H9 (cell line): Measurements from ENCODE around the gene CDK16. TPM values are rescaled to one million over a fixed set of nuclear protein-coding genes. Genes with fewer than 3 reads are reported as not detected.

Source experiments
- DNase-seq: peaks from one replicate; pipeline ENCODE4 v3.0.0-alpha.2; 2017
- H2AFZ ChIP-seq: one replicate; pipeline ENCODE4 v1.6.1; 2013; ENCODE audit warnings: mild to moderate bottlenecking, low read length, control low read depth, moderate library complexity
- H2AK5ac ChIP-seq: 2 replicates; pipeline ENCODE4 v1.6.1; 2013; ENCODE audit warnings: low read length, control low read depth, mixed read lengths; ENCODE audit not compliant: insufficient read length
- H2BK120ac ChIP-seq: one replicate; pipeline ENCODE4 v1.6.1; 2013; ENCODE audit warnings: low read depth, mild to moderate bottlenecking, low read length, control low read depth, inconsistent platforms; ENCODE audit not compliant: poor library complexity, severe bottlenecking
- H2BK12ac ChIP-seq: 2 replicates; pipeline ENCODE4 v1.6.1; 2013; ENCODE audit warnings: low read length, control low read depth, mixed read lengths, low read depth; ENCODE audit not compliant: insufficient read length
- H2BK15ac ChIP-seq: 2 replicates; pipeline ENCODE4 v1.6.1; 2013; ENCODE audit warnings: low read depth, low read length, control low read depth
- H2BK20ac ChIP-seq: one replicate; pipeline ENCODE4 v1.6.1; 2013; ENCODE audit warnings: low read depth, mild to moderate bottlenecking, low read length, control low read depth, inconsistent platforms; ENCODE audit not compliant: poor library complexity, severe bottlenecking
- H2BK5ac ChIP-seq: 2 replicates; pipeline ENCODE4 v1.6.1; 2013; ENCODE audit warnings: low read length, control low read depth, mixed read lengths; ENCODE audit not compliant: insufficient read length
- H3K14ac ChIP-seq: 2 replicates; pipeline ENCODE4 v1.6.1; 2013; ENCODE audit warnings: low read length, control low read depth; ENCODE audit not compliant: insufficient read depth
- H3K18ac ChIP-seq: 2 replicates; pipeline ENCODE4 v1.6.1; 2013; ENCODE audit warnings: low read depth, mild to moderate bottlenecking, mixed read lengths, low read length, control low read depth; ENCODE audit not compliant: insufficient read length
- H3K23ac ChIP-seq: 2 replicates; pipeline ENCODE4 v1.6.1; 2013; ENCODE audit warnings: low read length, control low read depth, mixed read lengths, low read depth; ENCODE audit not compliant: insufficient read length
- H3K23me2 ChIP-seq: 2 replicates; pipeline ENCODE4 v1.6.1; 2013; ENCODE audit warnings: low read depth, mild to moderate bottlenecking, mixed read lengths, low read length, control low read depth; ENCODE audit not compliant: insufficient read length, poor library complexity, severe bottlenecking
- H3K27ac ChIP-seq: 2 replicates; pipeline ENCODE4 v1.5.1; 2013; ENCODE audit warnings: low read length, control low read depth, mixed read lengths, low read depth; ENCODE audit not compliant: insufficient read length
- H3K27me3 ChIP-seq: 2 replicates; pipeline ENCODE4 v1.6.1; 2013; ENCODE audit warnings: low read length, control low read depth, inconsistent platforms; ENCODE audit not compliant: insufficient read depth
- H3K4ac ChIP-seq: 2 replicates; pipeline ENCODE4 v1.6.1; 2013; ENCODE audit warnings: low read depth, mild to moderate bottlenecking, control low read depth, inconsistent platforms, low read length, moderate library complexity
- H3K4me1 ChIP-seq: 2 replicates; pipeline ENCODE4 v1.6.1; 2013; ENCODE audit warnings: low read length, control low read depth, inconsistent platforms; ENCODE audit not compliant: insufficient read depth
- H3K4me2 ChIP-seq: 2 replicates; pipeline ENCODE4 v1.6.1; 2013; ENCODE audit warnings: low read length, control low read depth, mixed read lengths; ENCODE audit not compliant: insufficient read length, insufficient read depth
- H3K56ac ChIP-seq: 2 replicates; pipeline ENCODE4 v1.6.1; 2013; ENCODE audit warnings: low read depth, mild to moderate bottlenecking, mixed read lengths, low read length, control low read depth; ENCODE audit not compliant: insufficient read length
- H3K79me1 ChIP-seq: 2 replicates; pipeline ENCODE4 v1.6.1; 2013; ENCODE audit warnings: low read depth, mild to moderate bottlenecking, moderate library complexity, low read length, control low read depth, inconsistent platforms; ENCODE audit not compliant: insufficient read depth, poor library complexity, severe bottlenecking
- H3K79me2 ChIP-seq: 2 replicates; pipeline ENCODE4 v1.6.1; 2013; ENCODE audit warnings: low read length, control low read depth, inconsistent platforms; ENCODE audit not compliant: insufficient read depth
- H3K9ac ChIP-seq: 2 replicates; pipeline ENCODE4 v1.6.1; 2013; ENCODE audit warnings: low read length, control low read depth, mixed read lengths; ENCODE audit not compliant: insufficient read length; ENCODE audit errors: extremely low read depth
- H3K9me3 ChIP-seq: one replicate; pipeline ENCODE4 v1.6.1; 2013; ENCODE audit warnings: low read depth, low read length, inconsistent platforms; ENCODE audit not compliant: control insufficient read depth
- H3T11ph ChIP-seq: one replicate; pipeline ENCODE4 v1.6.1; 2013; ENCODE audit warnings: mild to moderate bottlenecking, low read length, control low read depth, inconsistent platforms
- H4K20me1 ChIP-seq: one replicate; pipeline ENCODE4 v1.6.1; 2013; ENCODE audit not compliant: control insufficient read depth, insufficient read length, insufficient read depth
- H4K5ac ChIP-seq: 2 replicates; pipeline ENCODE4 v1.6.1; 2013; ENCODE audit warnings: low read depth, mild to moderate bottlenecking, mixed read lengths, low read length, control low read depth; ENCODE audit not compliant: insufficient read length
- H4K8ac ChIP-seq: replicated peaks from 2 replicates; pipeline ENCODE4 v1.6.1; 2013; ENCODE audit warnings: low read length, control low read depth, mixed read lengths, low read depth; ENCODE audit not compliant: insufficient read length
- H4K91ac ChIP-seq: 2 replicates; pipeline ENCODE4 v1.6.1; 2013; ENCODE audit warnings: low read depth, mild to moderate bottlenecking, moderate library complexity, mixed read lengths, low read length, control low read depth; ENCODE audit not compliant: insufficient read length
- H3K27ac Mint-ChIP-seq, 3 experiments: 2 replicates in 2 of 3; 3 replicates in 1 of 3; pipeline ENCODE4 v1.8.0; 2020 to 2021; ENCODE audit warnings: mixed read lengths in 3 of 3, mild to moderate bottlenecking in 1 of 3, moderate library complexity in 1 of 3
- H3K27me3 Mint-ChIP-seq: 2 replicates; pipeline ENCODE4 v1.8.0; 2021; ENCODE audit warnings: low read depth, mild to moderate bottlenecking, moderate library complexity, mixed read lengths
- H3K36me3 Mint-ChIP-seq, 3 experiments: 2 replicates in 2 of 3; 3 replicates in 1 of 3; pipeline ENCODE4 v1.8.0; 2020 to 2021; ENCODE audit warnings: low read depth in 3 of 3, mixed read lengths in 3 of 3; ENCODE audit not compliant: insufficient read depth in 1 of 3
- H3K4me1 Mint-ChIP-seq, 2 experiments: 2 replicates each; pipeline ENCODE4 v1.8.0; 2020; ENCODE audit warnings: mixed read lengths in 2 of 2
- H3K4me3 Mint-ChIP-seq, 2 experiments: 2 replicates in 1 of 2; 3 replicates in 1 of 2; pipeline ENCODE4 v1.8.0; 2020 to 2021; ENCODE audit warnings: mild to moderate bottlenecking in 2 of 2, mixed read lengths in 2 of 2, moderate library complexity in 1 of 2
- H3K9me3 Mint-ChIP-seq, 2 experiments: 2 replicates in 1 of 2; 3 replicates in 1 of 2; pipeline ENCODE4 v1.8.0; 2020; ENCODE audit warnings: mild to moderate bottlenecking in 2 of 2, mixed read lengths in 2 of 2, moderate library complexity in 1 of 2
- CTCF ChIP-seq: fragments of 200-600 bp; sonication (generic); conservative IDR thresholded peaks from 3 replicates; pipeline ENCODE4 v1.8.0; 2021; ENCODE audit warnings: antibody characterized with exemption, mild to moderate bottlenecking
- WGBS: extraction: QIAGEN DNeasy Blood & Tissue Kit; methylation state at CpG from one replicate; pipeline ENCODE4 v1.1.7; 2013; ENCODE audit warnings: missing lambda C conversion rate, low lambda C conversion rate, mixed read lengths; ENCODE audit not compliant: insufficient read length; ENCODE audit errors: extremely low coverage; 5-methylcytosine and 5-hydroxymethylcytosine counted together
- total RNA-seq: library from RNA; stranded (reverse); gene quantifications from 2 replicates; pipeline ENCODE4 v1.2.1, GENCODE V29; 2021

Gene CDK16
- total RNA-seq, 1 experiment from 2014 or later: 226 TPM

DNA sequence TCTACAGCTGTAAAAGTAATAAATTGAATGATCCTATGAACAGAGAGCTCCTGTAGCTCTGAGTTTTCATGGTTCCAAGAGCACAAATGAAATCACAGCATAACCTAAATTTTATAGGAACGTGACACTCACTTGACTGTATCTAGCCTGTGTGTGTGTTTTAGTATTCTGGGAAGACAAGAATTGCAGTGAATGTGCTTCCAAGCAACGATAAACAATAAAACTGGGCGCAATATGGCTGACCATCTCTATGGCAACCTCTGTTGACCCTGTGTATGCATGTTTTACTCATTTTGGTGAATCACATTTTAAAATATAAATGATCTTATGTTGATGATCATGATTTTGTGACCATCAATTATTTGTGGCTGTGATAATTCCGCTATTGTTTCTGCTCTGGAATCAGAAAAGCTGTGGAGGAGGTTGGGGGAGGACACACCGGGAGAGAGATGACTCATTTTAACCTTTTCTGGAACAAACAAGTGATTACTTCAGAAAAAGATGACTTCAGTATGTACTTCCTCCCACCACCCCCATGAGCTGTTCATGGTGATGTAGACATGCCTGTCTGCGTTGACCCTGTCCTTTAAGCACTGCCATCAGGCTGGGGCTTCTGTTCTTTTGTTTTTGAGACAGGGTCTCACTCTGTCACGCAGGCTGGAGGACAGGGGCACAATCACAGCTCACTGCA lies 46.1 kb downstream of the CDK16 start:
- no peak for TF ChIP-seq CTCF
- H3K9ac ChIP-seq: no peak overlapping the region
- H3K23ac ChIP-seq: no peak overlapping the region
- H3K14ac ChIP-seq: no peak overlapping the region
- H4K8ac ChIP-seq: no peak overlapping the region
- no peaks in the 10 kb centered on the region for H4K20me1 ChIP-seq
- H2BK5ac ChIP-seq: no peak overlapping the region
- no peak overlapping the region for H2BK12ac ChIP-seq
- no peak overlapping the region for H4K91ac ChIP-seq
- no peaks in the 10 kb centered on the region for H3K79me1 ChIP-seq
- H3K36me3 Mint-ChIP-seq: peaks cover 0 to 8% (median 5%) of the 10 kb centered on the region in 3 experiments; a peak in 3 of 7 replicates
- no peaks in the 10 kb centered on the region for H3K4me1 ChIP-seq
- H2BK15ac ChIP-seq: no peak overlapping the region
- H2BK120ac ChIP-seq: no peak overlapping the region
- H3K27ac ChIP-seq: no peak overlapping the region
- no peaks in the 10 kb centered on the region for H3K9me3 ChIP-seq
- H3K27ac Mint-ChIP-seq: no peak overlapping the region
- H3K27me3 ChIP-seq: no peaks in the 10 kb centered on the region
- no peaks in the 10 kb centered on the region; a peak in 1 of 4 replicates for H3K4me1 Mint-ChIP-seq
- no peak overlapping the region for H3K4ac ChIP-seq
- H3K23me2 ChIP-seq: no peaks in the 10 kb centered on the region
- peaks cover 44 to 60% of the 10 kb centered on the region in 2 experiments for H3K9me3 Mint-ChIP-seq
- H3K56ac ChIP-seq: no peak overlapping the region
- H2AFZ ChIP-seq: no peak overlapping the region
- H4K5ac ChIP-seq: no peak overlapping the region
- no peak overlapping the region for H3K18ac ChIP-seq
- H3K27me3 Mint-ChIP-seq: peaks cover 2% of the 10 kb centered on the region; the same call in 1 of the 2 replicates
- no peak overlapping the region for H2BK20ac ChIP-seq
- no peaks in the 10 kb centered on the region for H3K79me2 ChIP-seq
- DNase-seq: no peak
- H2AK5ac ChIP-seq: no peak overlapping the region
- no peak overlapping the region for H3K4me2 ChIP-seq
- H3K4me3 Mint-ChIP-seq: no peak overlapping the region
- no CpG with 5 or more reads among the region's 7 CpGs for WGBS
- H3T11ph ChIP-seq: no peak overlapping the region
